NCI-H2029 (cell line): Measurements from ENCODE around the gene SLC35B2.
"Not testable (repeated sequence)": the region's sequence is repeated elsewhere in the genome, so short reads cannot be mapped to it uniquely, and the experiment has no call there.

Source experiments
- DNase-seq: peaks from one replicate; lab custom pipeline; 2025; lab: John Stamatoyannopoulos, UW

The SLC35B2 gene

DNA sequence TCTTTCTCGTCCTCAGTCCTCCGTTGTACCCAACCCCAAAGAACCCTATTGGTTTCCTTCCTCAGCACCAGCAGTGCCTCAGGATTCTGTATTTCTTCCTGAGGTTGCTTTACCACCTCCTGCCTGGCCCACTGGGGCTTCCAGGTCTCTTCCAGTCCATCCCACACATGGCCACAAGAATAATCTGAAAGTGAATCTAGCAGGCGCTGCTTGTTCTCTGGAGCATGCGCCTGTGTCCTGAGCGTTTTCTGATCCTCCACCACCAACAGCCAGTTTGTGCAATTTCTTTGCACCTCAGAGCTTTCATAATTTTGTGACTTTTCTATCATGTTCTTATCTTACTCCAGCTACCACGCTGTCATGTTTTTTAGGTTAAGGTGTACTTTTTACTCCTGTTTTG is 22.1 kb downstream of the SLC35B2 start:
- no peak for DNase-seq

DNA sequence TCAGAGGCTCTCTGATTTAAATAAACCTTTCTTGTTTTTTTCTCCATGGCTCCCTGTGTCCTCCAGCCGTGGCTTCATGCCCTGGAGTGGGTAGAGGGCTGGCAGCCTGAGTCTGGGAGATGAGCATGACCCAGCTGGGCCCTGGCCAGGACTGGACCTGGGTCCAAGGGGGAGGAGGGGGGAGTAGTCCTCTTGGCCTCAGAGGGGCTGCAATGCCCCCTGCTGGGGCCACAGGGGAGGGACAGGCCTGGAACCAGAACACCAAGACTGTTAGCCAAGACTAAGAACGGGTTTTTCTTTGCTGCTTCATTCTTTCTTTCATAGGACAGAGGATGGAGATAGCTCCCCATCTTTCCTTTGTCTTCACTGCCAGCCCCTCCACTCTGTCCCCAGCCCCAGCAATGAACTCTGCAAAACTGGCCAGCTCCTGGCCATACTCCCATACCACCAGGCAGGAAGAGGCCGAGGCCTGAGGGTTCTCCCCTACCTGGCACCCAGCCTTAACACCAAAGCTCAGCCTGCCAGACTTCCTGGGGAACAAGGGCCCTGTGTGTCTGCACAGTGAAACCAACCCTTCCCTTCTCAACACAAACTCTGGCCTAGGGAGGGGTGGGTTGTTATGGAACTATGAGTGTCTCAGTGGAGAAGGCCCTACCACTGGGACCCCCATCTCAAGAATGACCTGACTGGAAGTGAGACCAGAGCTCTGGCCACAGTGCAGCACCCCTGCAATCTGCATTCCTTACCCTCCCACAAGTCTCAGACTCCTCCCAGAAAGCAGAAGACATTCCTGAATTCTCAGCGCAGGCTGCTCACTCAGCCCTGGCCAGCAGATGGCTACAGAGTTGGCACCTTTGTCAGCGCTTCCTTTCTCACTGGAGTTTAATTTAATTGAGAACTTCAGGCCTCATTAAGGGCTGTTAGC is 23.0 kb downstream of the SLC35B2 start:
- DNase-seq: peak; percentile 52

- DNase-seq: no peak
These were observed 23.7 kb downstream of the SLC35B2 start for GRCh38 chr6:44233567-44234100.

DNA sequence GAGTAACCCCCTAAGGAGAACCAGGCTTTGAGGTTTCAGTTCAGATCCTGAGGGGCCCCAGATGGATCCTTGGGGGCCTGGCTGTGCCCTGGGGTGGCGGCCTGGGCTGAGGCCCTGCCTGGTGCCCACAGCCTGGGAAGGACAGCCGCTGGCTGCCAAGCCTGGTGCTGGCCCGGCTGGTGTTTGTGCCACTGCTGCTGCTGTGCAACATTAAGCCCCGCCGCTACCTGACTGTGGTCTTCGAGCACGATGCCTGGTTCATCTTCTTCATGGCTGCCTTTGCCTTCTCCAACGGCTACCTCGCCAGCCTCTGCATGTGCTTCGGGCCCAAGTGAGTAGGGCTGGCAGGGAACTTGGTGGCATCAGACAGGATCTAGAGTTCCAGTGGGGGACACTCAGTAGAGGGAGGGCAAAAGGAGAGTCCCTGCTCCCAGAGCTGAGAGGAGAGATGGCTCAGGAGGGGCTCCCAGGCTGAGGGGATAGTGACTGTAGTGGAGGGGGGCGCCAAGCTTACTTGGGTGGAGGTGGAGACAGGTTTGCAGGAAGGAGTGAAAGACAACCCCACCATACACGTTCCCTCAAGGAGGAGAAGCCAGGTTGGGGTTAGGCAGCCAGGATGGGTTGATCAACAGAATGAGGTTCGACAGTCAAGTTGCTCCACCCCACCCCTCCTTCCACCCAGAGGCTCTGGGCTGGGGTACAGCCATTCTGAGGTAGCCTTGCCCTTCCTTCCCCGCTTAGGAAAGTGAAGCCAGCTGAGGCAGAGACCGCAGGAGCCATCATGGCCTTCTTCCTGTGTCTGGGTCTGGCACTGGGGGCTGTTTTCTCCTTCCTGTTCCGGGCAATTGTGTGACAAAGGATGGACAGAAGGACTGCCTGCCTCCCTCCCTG is 24.4 kb downstream of the SLC35B2 start:
- no peak for DNase-seq

DNA sequence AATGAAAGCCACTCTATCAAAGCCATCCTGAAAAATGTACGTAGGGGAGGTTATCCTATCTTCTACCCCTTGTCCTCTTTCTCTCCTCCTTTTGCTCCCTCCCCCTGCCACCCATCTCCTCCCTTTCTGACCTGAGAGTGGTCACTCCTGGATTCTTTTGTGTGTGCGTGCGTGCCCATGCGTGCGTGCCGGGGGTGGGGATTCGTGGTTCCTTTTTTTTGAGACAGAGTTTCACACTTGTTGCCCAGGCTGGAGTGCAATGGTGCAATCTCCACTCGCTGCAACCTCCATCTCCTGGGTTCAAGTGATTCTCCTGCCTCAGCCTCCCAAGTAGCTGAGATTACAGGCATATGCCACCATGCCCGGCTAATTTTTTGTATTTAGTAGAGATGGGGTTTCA is 25.9 kb downstream of the SLC35B2 start:
- DNase-seq: not testable (repeated sequence)

- no peak for DNase-seq
These were observed 27.2 kb downstream of the SLC35B2 start for GRCh38 chr6:44230034-44230675.

DNA sequence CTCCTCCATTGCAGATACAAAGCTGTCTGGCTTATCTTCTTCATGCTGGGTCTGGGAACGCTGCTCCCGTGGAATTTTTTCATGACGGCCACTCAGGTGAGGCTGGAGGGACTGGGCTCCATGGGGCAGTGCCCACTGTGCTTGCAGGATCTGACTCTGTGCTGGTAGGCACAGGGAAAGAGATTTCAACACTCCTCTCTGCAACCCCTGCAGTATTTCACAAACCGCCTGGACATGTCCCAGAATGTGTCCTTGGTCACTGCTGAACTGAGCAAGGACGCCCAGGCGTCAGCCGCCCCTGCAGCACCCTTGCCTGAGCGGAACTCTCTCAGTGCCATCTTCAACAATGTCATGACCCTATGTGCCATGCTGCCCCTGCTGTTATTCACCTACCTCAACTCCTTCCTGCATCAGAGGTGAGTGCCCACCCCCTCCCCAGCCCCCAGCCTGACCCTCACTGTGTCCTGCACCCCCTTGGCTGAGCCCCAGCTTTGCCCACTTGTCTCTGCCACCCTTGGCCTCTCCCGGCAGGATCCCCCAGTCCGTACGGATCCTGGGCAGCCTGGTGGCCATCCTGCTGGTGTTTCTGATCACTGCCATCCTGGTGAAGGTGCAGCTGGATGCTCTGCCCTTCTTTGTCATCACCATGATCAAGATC is 27.8 kb downstream of the SLC35B2 start:
- no peak for DNase-seq

DNA sequence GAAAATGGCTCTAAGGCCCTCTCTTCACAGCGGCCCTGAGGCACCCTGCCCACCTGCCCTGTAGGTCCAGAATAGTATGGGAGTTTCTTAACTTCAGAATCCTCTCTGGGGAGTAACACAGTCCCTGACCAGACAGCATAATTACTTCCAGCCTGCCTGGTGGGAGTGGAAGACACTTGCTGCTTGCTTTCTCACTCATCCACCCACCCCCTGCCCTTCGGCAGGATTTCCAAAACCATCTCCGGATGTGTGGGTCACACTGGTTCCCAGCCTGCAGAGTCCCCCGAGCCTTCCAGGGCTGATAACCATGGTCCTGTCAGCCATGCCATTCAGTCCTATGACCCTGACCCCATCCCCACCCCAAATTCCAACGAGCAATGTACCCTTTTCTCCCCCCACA is 28.5 kb downstream of the SLC35B2 start:
- no peak for DNase-seq

DNA sequence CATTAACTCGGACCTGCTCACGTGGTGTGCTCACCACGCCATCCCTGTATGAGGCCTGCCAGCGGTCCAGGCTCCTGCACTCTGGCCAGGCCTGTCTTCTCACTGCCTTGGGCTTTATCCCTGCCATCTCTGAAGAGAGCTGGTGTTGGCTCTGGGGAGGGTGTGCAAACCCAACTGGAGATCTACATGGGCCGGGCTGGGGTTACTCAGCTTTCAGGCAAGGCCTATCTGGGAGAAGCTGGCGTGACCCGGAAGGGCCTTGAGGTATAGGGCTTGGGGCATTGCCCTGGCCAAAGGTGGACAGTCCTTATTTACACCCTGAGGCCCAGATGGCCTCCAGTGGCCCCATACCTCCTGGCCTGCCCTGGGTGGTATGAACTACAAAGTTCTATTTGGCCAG is 28.9 kb downstream of the SLC35B2 start:
- DNase-seq: no peak

DNA sequence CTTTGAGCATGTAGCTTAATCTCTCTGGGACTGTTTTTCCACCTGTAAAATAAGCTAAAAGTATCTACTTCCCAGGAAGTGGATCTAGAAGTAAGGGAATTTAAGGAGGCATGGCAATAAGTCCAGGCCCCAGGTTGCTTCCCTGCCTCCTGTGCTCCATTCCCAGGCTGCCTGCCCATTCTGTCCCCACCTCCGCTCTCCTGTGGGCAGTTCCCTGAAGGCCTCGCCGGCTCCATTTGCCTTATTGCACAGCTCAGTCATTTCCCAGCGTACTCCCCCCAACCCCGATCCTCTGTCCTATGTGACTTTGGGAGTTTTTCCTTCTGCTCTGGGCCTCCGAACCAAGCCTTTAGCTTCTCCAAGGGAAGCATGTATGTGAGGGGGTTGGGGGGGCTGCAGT is 29.3 kb downstream of the SLC35B2 start:
- no peak for DNase-seq

- DNase-seq: no peak
These were observed 30.1 kb downstream of the SLC35B2 start for GRCh38 chr6:44227148-44227793.

DNA sequence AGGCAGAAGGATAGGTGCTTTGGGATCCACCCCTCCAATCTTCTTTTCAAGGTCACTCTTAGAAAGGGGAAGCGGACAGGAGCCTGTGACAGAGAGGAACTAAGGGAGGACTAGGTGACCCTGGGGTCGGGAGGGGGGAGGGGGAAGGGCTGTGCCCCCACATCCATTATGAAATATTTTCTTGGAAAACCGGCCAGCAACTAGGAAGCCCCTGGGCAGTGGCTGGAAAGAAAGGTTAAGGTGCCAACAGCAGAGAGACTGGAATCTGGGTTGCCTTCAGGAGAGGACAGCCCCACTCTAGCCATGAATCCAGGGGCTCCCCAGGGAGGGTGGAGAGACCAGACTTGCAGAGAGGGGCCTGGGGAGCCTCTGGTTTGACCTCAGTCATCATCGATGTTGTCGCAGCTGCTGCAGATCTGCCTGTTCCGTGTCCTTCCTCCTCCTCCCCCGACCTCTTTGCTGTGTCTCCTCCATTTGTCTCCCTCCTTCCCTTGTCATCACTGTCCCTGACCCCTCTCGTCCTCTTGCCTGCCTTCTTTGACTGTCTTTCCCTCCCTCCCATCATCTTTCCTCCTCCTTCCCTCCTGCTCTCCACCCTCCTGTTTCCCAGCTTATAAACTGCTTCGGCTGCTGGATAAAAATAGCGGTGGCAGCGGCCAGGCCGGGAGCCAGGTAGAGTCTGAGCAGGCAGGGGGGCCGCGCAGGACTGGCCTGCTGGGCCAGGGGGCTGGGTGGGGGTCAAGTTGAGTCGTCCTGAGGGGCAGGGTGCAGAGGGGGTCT is 30.8 kb downstream of the SLC35B2 start:
- no peak for DNase-seq

- no peak for DNase-seq
These were observed 31.6 kb downstream of the SLC35B2 start for GRCh38 chr6:44225579-44226325.

DNA sequence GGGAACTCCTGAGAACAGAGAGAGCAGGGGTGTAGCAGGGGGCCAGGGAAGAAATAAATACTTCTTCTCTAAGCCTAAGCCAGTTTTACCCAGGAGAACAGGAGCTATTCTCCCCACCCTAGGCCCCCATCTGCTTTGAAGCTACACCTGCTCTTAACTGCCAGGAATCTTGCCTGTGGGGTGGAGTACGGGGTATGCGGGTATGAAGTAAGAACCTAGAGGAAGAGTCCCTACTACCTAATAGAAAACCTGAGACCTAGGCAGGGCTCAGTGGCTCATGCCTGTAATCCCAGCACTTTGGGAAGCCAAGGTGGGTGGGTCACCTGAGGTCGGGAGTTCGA is 32.4 kb downstream of the SLC35B2 start:
- no peak for DNase-seq

GRCh38 chr6:44224029-44224964 is 33.0 kb downstream of the SLC35B2 start:
- no peak for DNase-seq

- DNase-seq: peak; percentile 45
These were observed 33.9 kb downstream of the SLC35B2 start, which contains the start of gene SLC29A1 for GRCh38 chr6:44223319-44224028. Gene SLC29A1, plus strand, starts transcription at chr6:44223595. Its CDS starts 3,719 bp downstream, at chr6:44227314.

DNA sequence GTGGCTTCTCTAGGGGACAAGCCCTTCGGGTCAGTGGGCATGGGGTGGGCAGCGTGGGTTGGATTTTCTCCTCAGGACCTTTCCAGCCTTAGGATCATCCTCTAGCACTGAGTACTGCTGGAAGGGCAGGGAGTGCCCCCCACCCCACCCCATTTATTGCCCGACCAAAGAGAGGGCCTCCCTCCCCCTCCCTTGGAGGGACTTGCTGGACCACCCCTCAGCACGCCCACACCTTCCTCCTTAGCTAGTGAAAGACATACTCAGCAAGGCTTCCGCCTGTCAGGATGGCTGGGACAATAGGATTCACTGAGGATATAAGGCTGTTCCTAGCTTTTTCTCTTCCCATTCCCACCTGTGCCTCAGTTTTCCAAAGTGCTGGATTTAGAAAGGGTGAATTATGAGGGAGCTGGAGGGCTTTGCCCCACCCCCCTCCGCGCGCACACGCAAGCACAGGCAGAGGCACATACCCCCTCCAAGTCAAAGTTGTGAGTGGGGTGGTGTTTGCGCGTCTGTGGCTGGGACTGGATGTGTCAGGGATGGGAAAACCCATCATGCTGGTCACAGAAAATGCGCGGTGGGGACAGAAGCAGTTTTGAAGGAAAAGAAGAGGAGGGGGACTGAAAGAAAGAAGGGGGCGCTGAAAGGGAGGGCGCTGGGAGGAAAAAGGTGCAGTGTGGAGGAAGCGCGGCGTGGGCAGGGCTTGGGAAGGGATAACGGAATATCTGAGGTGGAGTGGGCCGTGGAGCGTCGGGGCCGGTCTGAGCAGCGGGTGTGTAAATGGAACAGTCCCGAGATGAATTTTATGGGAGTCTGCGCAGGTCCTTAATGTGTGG is 34.6 kb downstream of the SLC35B2 start:
- no peak for DNase-seq
